Esophagus (tissue), 2 donors: ENCODE measurements around the gene TMCO6. TPM values are rescaled to one million over a fixed set of nuclear protein-coding genes. Genes with fewer than 3 reads are reported as not detected.
"Not testable (repeated sequence)": the region's sequence is repeated elsewhere in the genome, so short reads cannot be mapped to it uniquely, and the experiment has no call there.

Experiments used
- H3K27ac ChIP-seq, 2 donors: one replicate each; pipeline ENCODE4 v1.5.1; 2013; ENCODE audit warnings: low read depth in 2 of 2, mild to moderate bottlenecking in 2 of 2, inconsistent platforms in 1 of 2, low read length in 1 of 2, moderate library complexity in 1 of 2
- H3K27me3 ChIP-seq, 2 donors: one replicate each; pipeline ENCODE4 v1.6.1; 2013; ENCODE audit warnings: low read length in 2 of 2, control low read depth in 1 of 2, mild to moderate bottlenecking in 1 of 2; ENCODE audit not compliant: insufficient read depth in 2 of 2, control insufficient read depth in 1 of 2
- H3K36me3 ChIP-seq, 2 donors: one replicate each; pipeline ENCODE4 v1.6.1; 2013; ENCODE audit warnings: low read length in 1 of 2; ENCODE audit not compliant: control insufficient read depth in 2 of 2, insufficient read depth in 2 of 2
- H3K4me1 ChIP-seq, 2 donors: one replicate each; pipeline ENCODE4 v1.6.1; 2013; ENCODE audit warnings: low read length in 1 of 2; ENCODE audit not compliant: control insufficient read depth in 2 of 2, insufficient read depth in 2 of 2
- H3K4me3 ChIP-seq, 2 donors: one replicate each; pipeline ENCODE4 v1.5.1; 2013; ENCODE audit warnings: low read length in 2 of 2, mild to moderate bottlenecking in 2 of 2, low read depth in 1 of 2, moderate library complexity in 1 of 2
- H3K9me3 ChIP-seq, 2 donors: one replicate each; pipeline ENCODE4 v1.6.1; 2013; ENCODE audit warnings: mild to moderate bottlenecking in 2 of 2, low read depth in 1 of 2, low read length in 1 of 2, moderate library complexity in 1 of 2; ENCODE audit not compliant: control insufficient read depth in 2 of 2, insufficient read depth in 1 of 2
- WGBS, 2 donors: extraction: QIAGEN DNeasy Blood & Tissue Kit; methylation state at CpG; one replicate each; pipeline ENCODE4 v1.1.7; 2013; 5-methylcytosine and 5-hydroxymethylcytosine counted together
- polyA plus RNA-seq, 2 donors: library from polyadenylated mRNA; stranded (reverse); fragments of 200-250 nt; gene quantifications; one replicate each; pipeline ENCODE4 v1.2.3, GENCODE V29; 2013
- donor health status: healthy with polysubstance abuse.
- donor health status: Bipolar disorder and iron deficiency.

Gene TMCO6
- polyA plus RNA-seq, 2 donors: 15.7 to 16.7 TPM

- H3K36me3 ChIP-seq: no peaks in the 10 kb centered on the region
- no peak overlapping the region for H3K4me3 ChIP-seq
- peaks cover 3 to 14% of the 10 kb centered on the region in 2 donors for H3K4me1 ChIP-seq
- 56 to 68% methylated on average over 3 of the region's 3 CpGs for WGBS, 2 donors
- no peak overlapping the region for H3K27ac ChIP-seq
- no peaks in the 10 kb centered on the region for H3K9me3 ChIP-seq
- H3K27me3 ChIP-seq: no peaks in the 10 kb centered on the region
Observed at GRCh38 chr5:140634103-140634502, 5.1 kb upstream of the TMCO6 start.

GRCh38 chr5:140635291-140636257 lies 3.7 kb upstream of the TMCO6 start:
- 88 to 89% methylated on average over 8 of the region's 8 CpGs for WGBS, 2 donors
- Histone ChIP-seq H3K36me3 (no peaks in the 10 kb centered on the region), H3K27me3 (no peaks in the 10 kb centered on the region), H3K4me3 (no peak overlapping the region), H3K9me3 (no peaks in the 10 kb centered on the region), H3K27ac (no peak overlapping the region), H3K4me1 (peaks cover 3 to 14% of the 10 kb centered on the region in 2 donors)

- Histone ChIP-seq H3K27ac (no peak overlapping the region), H3K4me3 (no peak overlapping the region), H3K36me3 (peaks cover 0 to 3% of the 10 kb centered on the region in 2 donors), H3K27me3 (no peaks in the 10 kb centered on the region), H3K9me3 (no peaks in the 10 kb centered on the region), H3K4me1 (peaks cover 0 to 6% of the 10 kb centered on the region in 2 donors)
- WGBS, 2 donors: 85 to 88% methylated on average over 10 of the region's 10 CpGs
Observed at GRCh38 chr5:140637371-140638100, 1.7 kb upstream of the TMCO6 start.

GRCh38 chr5:140638898-140639147 lies 428 bp upstream of the TMCO6 start:
- H3K4me1 ChIP-seq, H3K9me3 ChIP-seq, H3K36me3 ChIP-seq, H3K27me3 ChIP-seq: not testable (repeated sequence)
- peak overlapping the region in 1 of 2 donors; percentile 83 for H3K4me3 ChIP-seq
- H3K27ac ChIP-seq: peak overlapping the region; percentile 65 to 86
- 12% methylated on average over 9 of the region's 9 CpGs for WGBS, 2 donors

GRCh38 chr5:140641716-140642115 lies 2.5 kb downstream of the TMCO6 start:
- Histone ChIP-seq H3K36me3 (peaks cover 4 to 17% of the 10 kb centered on the region in 2 donors), H3K9me3 (no peaks in the 10 kb centered on the region), H3K4me1 (peaks cover 0 to 3% of the 10 kb centered on the region in 2 donors), H3K4me3 (no peak overlapping the region), H3K27ac (no peak overlapping the region), H3K27me3 (no peaks in the 10 kb centered on the region)
- WGBS, 2 donors: 88 to 89% methylated on average over 8 of the region's 8 CpGs

GRCh38 chr5:140642718-140643117 lies 3.5 kb downstream of the TMCO6 start:
- Histone ChIP-seq H3K27me3 (no peaks in the 10 kb centered on the region), H3K4me1 (peaks cover 0 to 3% of the 10 kb centered on the region in 2 donors), H3K4me3 (no peak overlapping the region), H3K36me3 (peaks cover 4 to 17% of the 10 kb centered on the region in 2 donors), H3K9me3 (no peaks in the 10 kb centered on the region), H3K27ac (no peak overlapping the region)
- 45 to 49% methylated on average over 3 of the region's 3 CpGs for WGBS, 2 donors

GRCh38 chr5:140647042-140647419 lies 7.8 kb downstream of the TMCO6 start:
- peaks cover 0 to 3% of the 10 kb centered on the region in 2 donors for H3K4me1 ChIP-seq
- WGBS, 2 donors: 0% methylated on average over 27 of the region's 27 CpGs

GRCh38 chr5:140658870-140659269 lies 19.6 kb downstream of the TMCO6 start:
- H3K9me3 ChIP-seq: no peaks in the 10 kb centered on the region
- no peak overlapping the region for H3K4me3 ChIP-seq
- H3K36me3 ChIP-seq: peaks cover 43 to 44% of the 10 kb centered on the region in 2 donors
- WGBS, 2 donors: 98 to 99% methylated on average over 17 of the region's 17 CpGs
- H3K27me3 ChIP-seq: no peaks in the 10 kb centered on the region
- no peak overlapping the region for H3K27ac ChIP-seq
- no peaks in the 10 kb centered on the region for H3K4me1 ChIP-seq

More at GRCh38 chr5:140647042-140647419, 7.8 kb downstream of the TMCO6 start:
- Histone ChIP-seq H3K27ac (peak overlapping the region; percentile 73 to 89), H3K27me3 (no peaks in the 10 kb centered on the region), H3K9me3 (no peaks in the 10 kb centered on the region), H3K4me3 (peak overlapping the region; percentile 84 to 91), H3K36me3 (peaks cover 4 to 18% of the 10 kb centered on the region in 2 donors)

GRCh38 chr5:140660371-140660770 lies 21.1 kb downstream of the TMCO6 start:
- H3K36me3 ChIP-seq: peaks cover 37 to 42% of the 10 kb centered on the region in 2 donors
- not testable (repeated sequence) for H3K4me3 ChIP-seq, H3K27ac ChIP-seq, H3K27me3 ChIP-seq, H3K4me1 ChIP-seq, H3K9me3 ChIP-seq
- 87 to 89% methylated on average over 6 of the region's 6 CpGs for WGBS, 2 donors
